Middle frontal gyrus (tissue), 1 donor: ENCODE data around the gene AGAP3.

Source experiments
- DNase-seq: peaks from one replicate; pipeline ENCODE4 v3.0.0-alpha.2; 2015; ENCODE audit warnings: low spot score; ENCODE audit errors: extremely low spot score

The AGAP3 gene

GRCh38 chr7:151152643-151153513 lies 66.6 kb downstream of the AGAP3 start:
- no peak for DNase-seq

- DNase-seq, result no peak
Observed at GRCh38 chr7:151157645-151158329, 71.5 kb downstream of the AGAP3 start.

- DNase-seq, result no peak
Observed at GRCh38 chr7:151161757-151162156, 75.5 kb downstream of the AGAP3 start.

- no peak for DNase-seq
Observed at GRCh38 chr7:151166629-151167196, 80.4 kb downstream of the AGAP3 start.

- DNase-seq, result no peak
Observed at GRCh38 chr7:151167197-151167961, 81.1 kb downstream of the AGAP3 start, which contains the start of gene GBX1. GBX1 (minus strand) TSS chr7:151167694; CDS start chr7:151167548, 146 bp downstream.

- no peak for DNase-seq
Observed at GRCh38 chr7:151168003-151168786, 81.9 kb downstream of the AGAP3 start.

- no peak for DNase-seq
Observed at GRCh38 chr7:151168787-151169162, 82.5 kb downstream of the AGAP3 start.

- DNase-seq, result peak; percentile 76
Observed at GRCh38 chr7:151172273-151173141, 86.2 kb downstream of the AGAP3 start.

- no peak for DNase-seq
Observed at GRCh38 chr7:151173386-151174245, 87.3 kb downstream of the AGAP3 start.

GRCh38 chr7:151174246-151175046 lies 88.2 kb downstream of the AGAP3 start:
- no peak for DNase-seq

GRCh38 chr7:151175047-151175792 lies 88.9 kb downstream of the AGAP3 start:
- DNase-seq, result no peak

GRCh38 chr7:151175793-151176311 lies 89.6 kb downstream of the AGAP3 start:
- no peak for DNase-seq

- no peak for DNase-seq
Observed at GRCh38 chr7:151176401-151176800, 90.1 kb downstream of the AGAP3 start.

- no peak for DNase-seq
Observed at GRCh38 chr7:151177310-151177709, 91.0 kb downstream of the AGAP3 start.

GRCh38 chr7:151178236-151178635 lies 92.0 kb downstream of the AGAP3 start:
- DNase-seq, result no peak

GRCh38 chr7:151178831-151179230 lies 92.6 kb downstream of the AGAP3 start:
- DNase-seq, result no peak

- DNase-seq, result no peak
Observed at GRCh38 chr7:151179287-151179860, 93.1 kb downstream of the AGAP3 start.
